ENCODE data around the gene CTNNA2.

Gene CTNNA2

GRCh38 chr2:80655265-80655664 lies 1142.4 kb downstream of the CTNNA2 start:
- H3K27me3 ChIP-seq (ENCODE audit: control insufficient read depth, insufficient read depth, low read length) = no peaks in the 10 kb centered on the region
- H3K27ac ChIP-seq = no peak overlapping the region
- H3K4me3 ChIP-seq (ENCODE audit: low read depth, low read length) = no peak overlapping the region
- no peak overlapping the region for H3K4me2 ChIP-seq (ENCODE audit: low read length)
- no peak overlapping the region for H2AFZ ChIP-seq
- H3K9ac ChIP-seq = no peak overlapping the region
- no peak for TF ChIP-seq CTCF (IDR thresholded peaks at IDR 0.05)
- no peaks in the 10 kb centered on the region for H3K79me2 ChIP-seq
- no peaks in the 10 kb centered on the region for H3K4me1 ChIP-seq
- H3K36me3 ChIP-seq (ENCODE audit: control insufficient read depth, insufficient read depth, low read length) = no peaks in the 10 kb centered on the region
- no peaks in the 10 kb centered on the region for H3K9me3 ChIP-seq (ENCODE audit: control insufficient read depth, low read length)

DNA sequence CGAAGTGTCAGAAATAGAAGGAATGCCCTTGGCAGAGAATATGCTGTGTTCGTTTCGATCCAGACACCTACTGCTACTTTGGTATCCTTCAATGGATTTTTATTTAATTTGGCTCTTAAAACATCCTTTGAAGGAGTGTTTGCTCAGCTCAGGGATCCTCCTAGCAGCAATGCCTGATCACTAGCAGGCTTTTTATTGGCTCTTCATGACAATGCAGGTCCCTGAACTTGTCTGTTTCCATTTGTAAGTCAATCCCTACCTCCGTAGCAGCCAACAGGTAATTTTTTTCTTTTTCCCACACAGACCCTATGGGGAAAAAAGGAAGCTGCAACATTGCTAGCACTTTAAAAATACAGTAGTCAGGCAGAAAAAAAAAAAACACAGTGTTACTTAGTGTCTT lies 1157.9 kb downstream of the CTNNA2 start:
- no peak overlapping the region for H3K9ac ChIP-seq
- no peaks in the 10 kb centered on the region for H3K9me3 ChIP-seq (ENCODE audit: control insufficient read depth, low read length)
- H3K27ac ChIP-seq = no peak overlapping the region
- no peak overlapping the region for H3K4me2 ChIP-seq (ENCODE audit: low read length)
- no peak for TF ChIP-seq CTCF (IDR thresholded peaks at IDR 0.05)
- no peaks in the 10 kb centered on the region for H3K27me3 ChIP-seq (ENCODE audit: control insufficient read depth, insufficient read depth, low read length)
- no peak overlapping the region for H2AFZ ChIP-seq
- no peaks in the 10 kb centered on the region for H3K4me1 ChIP-seq
- no peaks in the 10 kb centered on the region for H3K36me3 ChIP-seq (ENCODE audit: control insufficient read depth, insufficient read depth, low read length)
- H3K4me3 ChIP-seq (ENCODE audit: low read depth, low read length) = no peak overlapping the region
- H3K79me2 ChIP-seq = no peaks in the 10 kb centered on the region

DNA sequence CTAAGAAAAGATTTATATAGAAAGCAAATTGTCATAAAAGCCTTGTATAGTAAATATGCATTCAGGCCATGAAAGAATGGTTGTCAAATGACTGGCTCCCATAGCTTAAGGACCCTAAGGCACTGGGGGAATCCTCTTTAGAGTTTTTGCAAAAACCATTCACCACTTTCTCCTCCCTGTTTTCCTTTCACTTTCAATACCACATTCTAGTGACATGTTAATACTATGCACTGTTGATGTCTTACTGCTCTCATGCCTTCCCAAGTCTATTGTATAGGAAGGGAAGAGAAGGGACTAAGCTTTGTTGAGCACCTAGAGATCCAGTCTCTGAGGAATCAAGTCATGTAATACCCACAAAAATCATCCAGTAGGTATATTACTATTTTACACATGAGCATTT lies 1174.7 kb downstream of the CTNNA2 start:
- Histone ChIP-seq H3K4me3 (ENCODE audit: low read depth, low read length) (no peak overlapping the region), H3K36me3 (ENCODE audit: control insufficient read depth, insufficient read depth, low read length) (no peaks in the 10 kb centered on the region), H3K4me2 (ENCODE audit: low read length) (no peak overlapping the region), H3K79me2 (no peaks in the 10 kb centered on the region), H3K27ac (no peak overlapping the region), H2AFZ (no peak overlapping the region), H3K9ac (no peak overlapping the region), H3K27me3 (ENCODE audit: control insufficient read depth, insufficient read depth, low read length) (no peaks in the 10 kb centered on the region), H3K9me3 (ENCODE audit: control insufficient read depth, low read length) (no peaks in the 10 kb centered on the region), H3K4me1 (no peaks in the 10 kb centered on the region)
- no peak for TF ChIP-seq CTCF (IDR thresholded peaks at IDR 0.05)

DNA sequence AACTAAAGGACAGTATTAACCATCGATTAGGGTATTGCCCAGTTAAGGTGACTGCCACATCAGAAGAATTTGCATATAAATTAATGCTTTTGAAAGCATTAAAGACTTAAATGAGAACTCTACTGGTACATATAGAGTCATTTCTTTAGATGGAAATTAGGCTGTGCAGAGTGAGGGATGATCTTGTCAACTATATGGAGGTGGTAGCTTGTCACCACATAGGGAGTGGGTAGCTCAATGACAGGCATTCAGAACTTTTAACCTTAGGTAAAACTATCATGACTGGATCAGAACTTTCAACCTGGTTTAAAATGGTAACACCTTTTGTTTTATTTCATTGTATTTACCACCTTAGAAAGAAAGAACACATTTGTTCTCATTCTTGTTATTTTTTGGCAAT lies 1176.3 kb downstream of the CTNNA2 start:
- TF ChIP-seq CTCF (IDR thresholded peaks at IDR 0.05) = no peak
- Histone ChIP-seq H3K27ac (no peak overlapping the region), H3K4me1 (no peaks in the 10 kb centered on the region), H3K4me3 (ENCODE audit: low read depth, low read length) (no peak overlapping the region), H3K9me3 (ENCODE audit: control insufficient read depth, low read length) (no peaks in the 10 kb centered on the region), H2AFZ (no peak overlapping the region), H3K36me3 (ENCODE audit: control insufficient read depth, insufficient read depth, low read length) (no peaks in the 10 kb centered on the region), H3K4me2 (ENCODE audit: low read length) (no peak overlapping the region), H3K27me3 (ENCODE audit: control insufficient read depth, insufficient read depth, low read length) (no peaks in the 10 kb centered on the region), H3K79me2 (no peaks in the 10 kb centered on the region), H3K9ac (no peak overlapping the region)

All from parathyroid adenoma (tissue), 2 donors.